K562 (cell line): ENCODE data around the gene ATP6V0A4. TPM values are rescaled to one million over a fixed set of nuclear protein-coding genes. Genes with fewer than 3 reads are reported as not detected.
A peak's percentile ranks its signal among the peaks of the same experiment; 100 is the strongest.

ENCODE experiments used
- ATAC-seq: fragments of 200-7000 bp; cut with Tn5 transposase; 3 replicates; pipeline ENCODE4 v1.9.1; 2020; ENCODE audit warnings: moderate library complexity
- BruUV-seq: library from RNA; stranded (reverse); fragments of 400-500 nt; replicated peaks from 2 replicates; lab custom pipeline; 2021; lab: Mats Ljungman, UMichigan
- CTCF ChIA-PET: fragments of 300-600 bp; formaldehyde crosslinking; extraction: SDS; loops from one replicate; lab custom pipeline; 2021; ENCODE audit warnings: low intra/inter-chr PET ratio; lab: Yijun Ruan, JAX
- POLR2A ChIA-PET: fragments of 300-600, 350-650 bp; sonication (Branson Sonifier 250); formaldehyde crosslinking; extraction: SDS; loops from one replicate; lab custom pipeline; 2021; ENCODE audit warnings: antibody characterized with exemption, inconsistent platforms; lab: Yijun Ruan, JAX
- DNase-seq, 4 experiments: peaks; one replicate each; pipeline versions ENCODE4 v3.0.0 to v3.0.0-alpha.2; 2011 to 2018; ENCODE audit warnings: low spot score in 3 of 4, mixed read lengths in 3 of 4; ENCODE audit errors: extremely low read depth in 1 of 4
- FAIRE-seq: peaks from 2 replicates; lab custom pipeline; 2011; peaks lifted over from hg19 to GRCh38; lab: Jason Lieb, UNC
- H2AFZ ChIP-seq: 2 replicates; pipeline ENCODE4 v1.6.0; 2011; ENCODE audit warnings: low read depth, low read length, control low read depth, inconsistent platforms
- H3K27ac ChIP-seq: fragments of 200-600 bp; 3 replicates; pipeline ENCODE4 v1.8.0; 2011; ENCODE audit warnings: low read depth, mild to moderate bottlenecking, control low read depth, inconsistent platforms, low read length, moderate library complexity, mixed read lengths; ENCODE audit errors: extremely low read depth
- H3K27me3 ChIP-seq, 2 experiments: fragments of 300-600 bp in 1 of 2; 2 replicates in 1 of 2; 3 replicates in 1 of 2; pipeline versions ENCODE4 v1.6.0 to v1.8.0; 2011; ENCODE audit warnings: inconsistent platforms in 2 of 2, low read length in 2 of 2, mild to moderate bottlenecking in 1 of 2, mixed read lengths in 1 of 2, moderate library complexity in 1 of 2; ENCODE audit not compliant: control insufficient read depth in 2 of 2, insufficient read depth in 2 of 2
- H3K36me3 ChIP-seq: fragments of 300-600 bp; 3 replicates; pipeline ENCODE4 v1.8.0; 2011; ENCODE audit warnings: mild to moderate bottlenecking, low read length, inconsistent platforms; ENCODE audit not compliant: control insufficient read depth, insufficient read depth
- H3K4me1 ChIP-seq, 2 experiments: fragments of 200-600 bp in 1 of 2; replicated peaks in 1 of 2; 2 replicates in 1 of 2; 3 replicates in 1 of 2; pipeline versions ENCODE4 v1.5.1 to v1.8.0; 2011; ENCODE audit warnings: inconsistent platforms in 2 of 2, low read length in 2 of 2, mild to moderate bottlenecking in 1 of 2, mixed read lengths in 1 of 2, moderate library complexity in 1 of 2; ENCODE audit not compliant: control insufficient read depth in 2 of 2, insufficient read depth in 2 of 2
- H3K4me2 ChIP-seq: 2 replicates; pipeline ENCODE4 v1.6.1; 2011; ENCODE audit warnings: low read length, control low read depth, inconsistent platforms, mixed read lengths; ENCODE audit not compliant: insufficient read depth
- H3K4me3 ChIP-seq: fragments of 200-600 bp; sonication (generic), shearing (Covaris generic); 2 replicates; pipeline ENCODE4 v1.5.1; 2016; ENCODE audit warnings: control low read depth, inconsistent platforms
- H3K79me2 ChIP-seq: fragments of 200-600 bp; 3 replicates; pipeline ENCODE4 v1.8.0; 2011; ENCODE audit warnings: low read length, inconsistent platforms; ENCODE audit not compliant: control insufficient read depth, insufficient read depth
- H3K9ac ChIP-seq, 2 experiments: 2 replicates each; pipeline versions ENCODE4 v1.6.0 to v1.6.1; 2011; ENCODE audit warnings: low read depth in 2 of 2, low read length in 2 of 2, control low read depth in 1 of 2, inconsistent platforms in 1 of 2, mild to moderate bottlenecking in 1 of 2, mixed read lengths in 1 of 2; ENCODE audit not compliant: insufficient read depth in 1 of 2
- H3K9me1 ChIP-seq: one replicate; pipeline ENCODE4 v1.6.0; 2011; ENCODE audit warnings: inconsistent platforms, mild to moderate bottlenecking, low read length, moderate library complexity; ENCODE audit not compliant: control insufficient read depth, insufficient read depth
- H3K9me3 ChIP-seq: replicated peaks from 2 replicates; pipeline ENCODE4 v1.5.1; 2011; ENCODE audit warnings: low read depth, low read length, inconsistent platforms; ENCODE audit not compliant: control insufficient read depth, insufficient read depth
- H4K20me1 ChIP-seq: replicated peaks from 2 replicates; pipeline ENCODE4 v1.6.1; 2011; ENCODE audit warnings: low read length, inconsistent platforms, mixed read lengths; ENCODE audit not compliant: control insufficient read depth, insufficient read depth
- E2F5 ChIP-seq: sonication (generic); formaldehyde crosslinking; IDR thresholded peaks from 2 replicates; pipeline ENCODE4 v1.8.0; 2022; ENCODE audit warnings: mild to moderate bottlenecking, missing genetic modification reagents
- ESRRA ChIP-seq: fragments of 450-650 bp; IDR thresholded peaks from 2 replicates; pipeline ENCODE4 v1.6.1; 2014; ENCODE audit warnings: low read depth, mild to moderate bottlenecking, moderate library complexity, borderline replicate concordance
- HEY1 ChIP-seq: fragments of 250-450 bp; sonication (Bioruptor Pico); IDR thresholded peaks from 2 replicates; pipeline ENCODE4 v1.5.0; 2020; ENCODE audit warnings: mild to moderate bottlenecking, moderate library complexity, borderline replicate concordance
- KDM2B ChIP-seq: fragments of 250-450 bp; sonication (Bioruptor Pico); IDR thresholded peaks from 2 replicates; pipeline ENCODE4 v1.8.0; 2021; ENCODE audit warnings: mild to moderate bottlenecking, moderate library complexity
- LEF1 ChIP-seq: fragments of 450-650 bp; IDR thresholded peaks from 2 replicates; pipeline ENCODE4 v1.6.1; 2016; ENCODE audit warnings: mild to moderate bottlenecking
- NFATC3 ChIP-seq: fragments of 450-650 bp; IDR thresholded peaks from 2 replicates; pipeline ENCODE4 v1.6.1; 2017; ENCODE audit warnings: mild to moderate bottlenecking
- ZNF316 ChIP-seq: fragments of 450-650 bp; IDR thresholded peaks from 2 replicates; pipeline ENCODE4 v1.6.1; 2016
- ZNF583 ChIP-seq: fragments of 250-450 bp; sonication (Bioruptor Pico); IDR thresholded peaks from 2 replicates; pipeline ENCODE4 v1.4.0; 2020
- WGBS: fragments of 100-300 bp; shearing (Covaris generic); methylation state at CpG from one replicate; pipeline ENCODE4 v1.1.6; 2016; ENCODE audit warnings: low coverage, mixed read lengths; ENCODE audit not compliant: insufficient coverage; ENCODE audit errors: missing lambda C conversion rate; 5-methylcytosine and 5-hydroxymethylcytosine counted together
- in situ Hi-C: fragments of 300-500 bp; cut with MboI; formaldehyde crosslinking; loops from 4 replicates; pipeline ENCODE4 v1.15.0; 2018; ENCODE audit warnings: inconsistent platforms, mixed read lengths
- intact Hi-C: fragments of 100-400 bp; cut with micrococcal nuclease; formaldehyde crosslinking; loops from 2 replicates; pipeline ENCODE4 v1.14.2; 2022
- polyA plus RNA-seq, 8 experiments: library from polyadenylated mRNA; depleted of rRNA in 4 of 8; stranded (reverse) in 5 of 8; unstranded in 3 of 8; fragments of >200 nt; fragmentation: Nextera tagmentation in 2 of 8; fragmentation: Illumina TruSeq in 1 of 8; extraction: Ambion mirVana in 2 of 8; extraction: Trizol in 1 of 8; gene quantifications; 2 replicates each; pipeline versions ENCODE4 v1.2.1 to v1.2.3, GENCODE V29; 2011 to 2014; ENCODE audit warnings: inconsistent platforms in 1 of 8, missing spikeins in 1 of 8
- total RNA-seq, 7 experiments: library from RNA; depleted of rRNA in 6 of 7; stranded (reverse); fragments of >200 nt in 6 of 7; fragmentation: Illumina TruSeq in 2 of 7; extraction: Trizol in 2 of 7; gene quantifications; 2 replicates each; pipeline versions ENCODE4 v1.2.1 to v1.2.3, GENCODE V29; 2011 to 2021; ENCODE audit warnings: low replicate concordance in 1 of 7
- TF ChIP-seq, protein P1 (sequence below): sonication (generic); formaldehyde crosslinking; IDR thresholded peaks from 2 replicates; pipeline ENCODE4 v1.8.1; 2023; ENCODE audit warnings: mild to moderate bottlenecking, missing genetic modification reagents, moderate library complexity

The ATP6V0A4 gene
- total and polyA plus RNA-seq, 9 of the 15 experiments (the other 6 are each of a cell fraction or from before 2014, with no cell fraction given), result 0.03 TPM; not detected in 8

GRCh38 chr7:138821912-138822311 is 23.9 kb upstream of the ATP6V0A4 start:
- Histone ChIP-seq H2AFZ (no peak overlapping the region), H3K9me3 (no peaks in the 10 kb centered on the region), H3K9me1 (no peaks in the 10 kb centered on the region), H3K79me2 (no peaks in the 10 kb centered on the region), H4K20me1 (no peaks in the 10 kb centered on the region), H3K9ac (no peak overlapping the region), H3K27ac (no peak overlapping the region), H3K4me1 (no peaks in the 10 kb centered on the region), H3K27me3 (peaks cover 16 to 20% of the 10 kb centered on the region in 2 experiments), H3K36me3 (no peaks in the 10 kb centered on the region), H3K4me3 (no peak overlapping the region), H3K4me2 (no peak overlapping the region)
- ATAC-seq (no peak), DNase-seq (no peak), FAIRE-seq (no peak)
- in situ Hi-C loops, result no loop called here
- intact Hi-C loops, result no loop called here
- ChIA-PET POLR2A (interaction anchor here (0.6 kb wide), 2 partner anchors 23 to 1490 kb away, joined by 3 to 7 read pairs; no protein-coding TSS in a partner anchor), CTCF (no interaction called here)
- TF ChIP-seq LEF1 (no peak), ZNF316 (peak; percentile 52), ZNF583 (no peak), KDM2B (CRISPR knock-in tag) (no peak)
- WGBS, result 6% methylated on average over 7 of the region's 7 CpGs
- BruUV-seq, result no TSS peak

DNA sequence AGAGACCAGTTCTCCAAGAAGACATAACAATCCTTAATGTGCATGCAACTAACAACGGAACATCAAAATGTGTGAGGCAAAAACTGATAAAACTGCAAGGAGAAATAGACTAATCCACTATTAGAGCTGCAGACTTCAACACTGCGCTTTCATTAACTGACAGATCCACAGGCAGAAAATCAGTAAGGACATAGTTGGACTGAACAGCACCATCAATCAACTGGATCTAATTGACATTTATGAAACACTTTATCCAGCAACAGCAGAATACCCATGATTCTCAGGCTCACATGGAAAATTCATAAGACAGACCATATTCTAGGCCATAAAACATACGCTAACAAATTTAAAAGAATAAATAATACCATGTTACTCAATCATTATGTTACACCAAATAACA is 21.6 kb upstream of the ATP6V0A4 start:
- no peaks in the 10 kb centered on the region for H3K36me3 ChIP-seq
- TF ChIP-seq ESRRA, result no peak
- no peak for TF ChIP-seq HEY1
- TF ChIP-seq, protein P1, sequence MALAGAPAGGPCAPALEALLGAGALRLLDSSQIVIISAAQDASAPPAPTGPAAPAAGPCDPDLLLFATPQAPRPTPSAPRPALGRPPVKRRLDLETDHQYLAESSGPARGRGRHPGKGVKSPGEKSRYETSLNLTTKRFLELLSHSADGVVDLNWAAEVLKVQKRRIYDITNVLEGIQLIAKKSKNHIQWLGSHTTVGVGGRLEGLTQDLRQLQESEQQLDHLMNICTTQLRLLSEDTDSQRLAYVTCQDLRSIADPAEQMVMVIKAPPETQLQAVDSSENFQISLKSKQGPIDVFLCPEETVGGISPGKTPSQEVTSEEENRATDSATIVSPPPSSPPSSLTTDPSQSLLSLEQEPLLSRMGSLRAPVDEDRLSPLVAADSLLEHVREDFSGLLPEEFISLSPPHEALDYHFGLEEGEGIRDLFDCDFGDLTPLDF, result no peak
- no peak for TF ChIP-seq NFATC3
- no peak for TF ChIP-seq E2F5
- 6% methylated on average over 3 of the region's 3 CpGs for WGBS
- no peak overlapping the region for H3K27ac ChIP-seq
- BruUV-seq, result no TSS peak
- intact Hi-C loops (no loop called here), in situ Hi-C loops (no loop called here)
- H3K4me3 ChIP-seq, result no peak overlapping the region
- ATAC-seq, result no peak
- H3K9me3 ChIP-seq, result no peaks in the 10 kb centered on the region
- H3K27me3 ChIP-seq, result peaks cover 16 to 20% of the 10 kb centered on the region in 2 experiments
- no peaks in the 10 kb centered on the region for H3K9me1 ChIP-seq
- H3K79me2 ChIP-seq, result no peaks in the 10 kb centered on the region
- no peak for DNase-seq
- H3K4me1 ChIP-seq, result no peaks in the 10 kb centered on the region
- no peak overlapping the region for H3K9ac ChIP-seq
- FAIRE-seq, result no peak
- CTCF ChIA-PET, result no interaction called here
- H2AFZ ChIP-seq, result no peak overlapping the region
- POLR2A ChIA-PET, result interaction anchor here (0.6 kb wide), 2 partner anchors 17 to 18 kb away, joined by 3 read pairs; no protein-coding TSS in a partner anchor
- H3K4me2 ChIP-seq, result no peak overlapping the region
- no peaks in the 10 kb centered on the region for H4K20me1 ChIP-seq
